HepG2 (cell line): Measurements from ENCODE around the gene WTAP. TPM values are rescaled to one million over a fixed set of nuclear protein-coding genes. Genes with fewer than 3 reads are reported as not detected.

Experiments
- FOXA1 ChIP-seq, 2 experiments: fragments of 450-650 bp in 1 of 2; sonication (generic) in 1 of 2; formaldehyde crosslinking in 1 of 2; IDR thresholded peaks; 2 replicates each; pipeline versions ENCODE4 v1.4.0 to v1.6.1; 2016 to 2020; ENCODE audit warnings: missing genetic modification reagents in 1 of 2
- HDAC1 ChIP-seq: sonication (generic); formaldehyde crosslinking; IDR thresholded peaks from 2 replicates; pipeline ENCODE4 v1.5.1; 2020; ENCODE audit warnings: mild to moderate bottlenecking, missing genetic modification reagents
- IKZF4 ChIP-seq: sonication (generic); formaldehyde crosslinking; IDR thresholded peaks from 2 replicates; pipeline ENCODE4 v1.5.1; 2020; ENCODE audit warnings: borderline replicate concordance, mild to moderate bottlenecking, low read depth, missing genetic modification reagents; ENCODE audit errors: not compliant biosample characterization
- JUND ChIP-seq: sonication (generic); formaldehyde crosslinking; IDR thresholded peaks from 2 replicates; pipeline ENCODE4 v1.8.0; 2022; ENCODE audit warnings: mild to moderate bottlenecking, missing genetic modification reagents
- KDM4B ChIP-seq: sonication (generic); formaldehyde crosslinking; IDR thresholded peaks from 2 replicates; pipeline ENCODE4 v1.4.0; 2020; ENCODE audit warnings: missing genetic modification reagents
- KLF13 ChIP-seq: sonication (generic); formaldehyde crosslinking; IDR thresholded peaks from 2 replicates; pipeline ENCODE4 v1.4.0; 2020; ENCODE audit warnings: mild to moderate bottlenecking, missing genetic modification reagents
- PAWR ChIP-seq: sonication (generic); formaldehyde crosslinking; IDR thresholded peaks from 2 replicates; pipeline ENCODE4 v1.4.0; 2020; ENCODE audit warnings: missing genetic modification reagents, mild to moderate bottlenecking, borderline replicate concordance
- PCBP1 ChIP-seq: fragments of 200-400 bp; formaldehyde crosslinking; IDR thresholded peaks from 2 replicates; pipeline ENCODE4 v1.6.1; 2017; ENCODE audit warnings: mild to moderate bottlenecking, low read depth, low read length, borderline replicate concordance
- POLR2G ChIP-seq: fragments of 200-400 bp; formaldehyde crosslinking; IDR thresholded peaks from 2 replicates; pipeline ENCODE4 v1.6.1; 2018; ENCODE audit warnings: mild to moderate bottlenecking, low read depth, low read length, moderate library complexity
- RELA ChIP-seq: sonication (generic); formaldehyde crosslinking; IDR thresholded peaks from 2 replicates; pipeline ENCODE4 v1.4.0; 2020; ENCODE audit warnings: missing genetic modification reagents
- RXRB ChIP-seq: IDR thresholded peaks from 2 replicates; pipeline ENCODE4 v1.6.1; 2016; ENCODE audit warnings: borderline replicate concordance, missing genetic modification reagents, missing compliant biosample characterization
- SRSF4 ChIP-seq: fragments of 200-400 bp; formaldehyde crosslinking; IDR thresholded peaks from one replicate; pipeline ENCODE4 v1.6.1; 2018; ENCODE audit warnings: mild to moderate bottlenecking, low read depth, low read length, moderate library complexity; ENCODE audit not compliant: poor library complexity, severe bottlenecking
- ZNF160 ChIP-seq: sonication (generic); formaldehyde crosslinking; IDR thresholded peaks from 2 replicates; pipeline ENCODE4 v1.8.0; 2022; ENCODE audit warnings: mild to moderate bottlenecking, inconsistent platforms, missing genetic modification reagents
- ZNF605 ChIP-seq: sonication (generic); formaldehyde crosslinking; IDR thresholded peaks from 2 replicates; pipeline ENCODE4 v1.8.0; 2022; ENCODE audit warnings: mild to moderate bottlenecking, missing genetic modification reagents
- ZNF766 ChIP-seq: sonication (generic); formaldehyde crosslinking; IDR thresholded peaks from 2 replicates; pipeline ENCODE4 v1.5.0; 2020; ENCODE audit warnings: missing genetic modification reagents, borderline replicate concordance
- ZSCAN12 ChIP-seq: sonication (generic); formaldehyde crosslinking; IDR thresholded peaks from 2 replicates; pipeline ENCODE4 v1.9.0; 2021; ENCODE audit warnings: mild to moderate bottlenecking, missing genetic modification reagents
- ZSCAN30 ChIP-seq: sonication (generic); formaldehyde crosslinking; IDR thresholded peaks from 2 replicates; pipeline ENCODE4 v1.5.0; 2020; ENCODE audit warnings: mild to moderate bottlenecking, missing genetic modification reagents
- polyA plus RNA-seq, 8 experiments: library from polyadenylated mRNA; depleted of rRNA in 3 of 8; stranded (reverse) in 7 of 8; unstranded in 1 of 8; fragments of >200 nt; fragmentation: Illumina TruSeq in 4 of 8; extraction: Trizol in 4 of 8; gene quantifications; 2 replicates each; pipeline versions ENCODE4 v1.2.1 to v1.2.3, GENCODE V29; 2011 to 2016; ENCODE audit warnings: low read depth in 4 of 8, missing spikeins in 1 of 8, mixed read lengths in 1 of 8; ENCODE audit not compliant: insufficient read depth in 1 of 8
- total RNA-seq, 5 experiments: library from RNA; depleted of rRNA; stranded (reverse); fragments of >200 nt; fragmentation: Illumina TruSeq; extraction: Trizol; gene quantifications; 2 replicates each; pipeline ENCODE4 v1.2.3, GENCODE V29; 2016; ENCODE audit warnings: low read depth in 1 of 5
- TF ChIP-seq, protein P1 (sequence below): IDR thresholded peaks from 2 replicates; pipeline ENCODE4 v1.6.1; 2016; ENCODE audit warnings: mild to moderate bottlenecking, missing biosample characterization, missing genetic modification reagents
- TF ChIP-seq, protein P2 (sequence below): sonication (generic); formaldehyde crosslinking; IDR thresholded peaks from 2 replicates; pipeline ENCODE4 v1.8.1; 2023; ENCODE audit warnings: mild to moderate bottlenecking, missing genetic modification reagents
- TF ChIP-seq, protein P3 (sequence below): sonication (generic); formaldehyde crosslinking; IDR thresholded peaks from 2 replicates; pipeline ENCODE4 v1.8.0; 2022; ENCODE audit warnings: missing genetic modification reagents, mild to moderate bottlenecking, inconsistent platforms, borderline replicate concordance

Gene WTAP
- total and polyA plus RNA-seq, 2 of the 13 experiments (the other 11 are each of a cell fraction or from before 2014, with no cell fraction given): 31.6 to 167 TPM

DNA sequence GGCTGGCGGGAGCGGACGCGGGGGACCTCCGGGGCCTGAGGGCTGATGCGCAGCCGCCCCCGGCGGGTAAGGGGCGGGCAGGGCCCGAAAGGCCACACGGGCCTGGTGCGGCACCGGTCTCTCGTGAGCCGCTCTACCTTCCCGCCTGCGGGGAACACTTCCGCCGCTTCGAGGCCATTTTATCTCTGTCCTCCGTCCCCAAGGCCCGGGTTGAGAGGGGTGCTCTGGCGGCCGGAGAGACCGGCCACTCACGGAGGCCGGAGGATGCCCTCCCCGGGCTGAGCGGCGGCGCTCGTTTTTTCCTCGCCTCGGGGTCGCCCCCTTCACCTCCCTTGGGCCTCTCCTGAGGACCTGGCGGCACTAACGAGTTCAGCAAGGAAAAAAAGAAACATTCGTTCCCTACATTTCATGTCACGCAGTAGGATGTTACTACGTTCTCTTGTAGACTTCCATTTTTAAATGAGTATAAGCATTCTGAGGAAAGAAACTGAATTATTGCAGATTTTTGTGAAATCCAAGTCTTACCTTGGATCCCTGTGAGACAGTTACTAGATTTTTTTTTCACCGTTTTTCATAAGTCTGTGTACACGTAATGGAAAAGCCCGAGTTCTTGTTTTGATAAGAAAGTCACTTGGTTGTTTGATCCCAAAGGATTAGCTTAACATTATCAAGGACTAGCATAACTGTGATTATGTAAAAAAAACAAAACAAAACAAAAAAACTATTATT lies 575 bp downstream of the WTAP start (continued):
- TF ChIP-seq KDM4B (CRISPR knock-in tag) (0 out of 2 replicates have a peak, but pooled peaks have one; percentile 11), FOXA1 (IDR thresholded peaks at IDR 0.05) (no peak), FOXA1 (CRISPR knock-in tag; IDR thresholded peaks at IDR 0.05) (no peak), ZSCAN12 (CRISPR knock-in tag) (no peak), HDAC1 (no peak), SRSF4 (no peak), ZNF766 (CRISPR knock-in tag) (0 out of 2 replicates have a peak, but pooled peaks have one; percentile 1), POLR2G (no peak), RELA (CRISPR knock-in tag) (0 out of 2 replicates have a peak, but pooled peaks have one; percentile 74), KLF13 (CRISPR knock-in tag) (peak; percentile 36; the same call in 1 of the 2 replicates), PAWR (CRISPR knock-in tag) (no peak), RXRB (CRISPR knock-in tag) (0 out of 2 replicates have a peak, but pooled peaks have one; percentile 5), PCBP1 (no peak), ZSCAN30 (CRISPR knock-in tag) (0 out of 2 replicates have a peak, but pooled peaks have one; percentile 66), JUND (CRISPR knock-in tag) (no peak), IKZF4 (CRISPR knock-in tag) (peak; percentile 26), ZNF605 (CRISPR knock-in tag) (no peak), ZNF160 (CRISPR knock-in tag) (0 out of 2 replicates have a peak, but pooled peaks have one; percentile 10)
- TF ChIP-seq, protein P1, sequence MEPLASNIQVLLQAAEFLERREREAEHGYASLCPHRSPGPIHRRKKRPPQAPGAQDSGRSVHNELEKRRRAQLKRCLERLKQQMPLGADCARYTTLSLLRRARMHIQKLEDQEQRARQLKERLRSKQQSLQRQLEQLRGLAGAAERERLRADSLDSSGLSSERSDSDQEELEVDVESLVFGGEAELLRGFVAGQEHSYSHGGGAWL (CRISPR knock-in tag): peak; percentile 88
- TF ChIP-seq, protein P2, sequence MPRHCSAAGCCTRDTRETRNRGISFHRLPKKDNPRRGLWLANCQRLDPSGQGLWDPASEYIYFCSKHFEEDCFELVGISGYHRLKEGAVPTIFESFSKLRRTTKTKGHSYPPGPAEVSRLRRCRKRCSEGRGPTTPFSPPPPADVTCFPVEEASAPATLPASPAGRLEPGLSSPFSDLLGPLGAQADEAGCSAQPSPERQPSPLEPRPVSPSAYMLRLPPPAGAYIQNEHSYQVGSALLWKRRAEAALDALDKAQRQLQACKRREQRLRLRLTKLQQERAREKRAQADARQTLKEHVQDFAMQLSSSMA (CRISPR knock-in tag): 0 out of 2 replicates have a peak, but pooled peaks have one; percentile 36
- TF ChIP-seq, protein P3, sequence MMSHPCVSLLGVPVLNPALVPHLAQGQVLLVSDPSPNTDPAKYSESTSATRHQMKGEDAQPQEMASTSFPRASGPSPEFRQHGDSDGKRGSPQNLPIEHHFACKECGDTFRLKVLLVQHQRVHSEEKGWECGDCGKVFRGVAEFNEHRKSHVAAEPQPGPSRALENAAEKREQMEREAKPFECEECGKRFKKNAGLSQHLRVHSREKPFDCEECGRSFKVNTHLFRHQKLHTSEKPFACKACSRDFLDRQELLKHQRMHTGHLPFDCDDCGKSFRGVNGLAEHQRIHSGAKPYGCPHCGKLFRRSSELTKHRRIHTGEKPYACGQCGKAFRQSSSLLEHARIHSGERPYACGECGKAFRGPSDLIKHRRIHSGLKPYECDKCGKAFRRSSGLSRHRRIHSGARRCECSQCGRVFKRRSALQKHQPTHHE (CRISPR knock-in tag): no peak; the same call in 1 of the 2 replicates
